NCI-H1436 (cell line): ENCODE data around the gene XRRA1.
"Not testable (repeated sequence)": the region's sequence is repeated elsewhere in the genome, so short reads cannot be mapped to it uniquely, and the experiment has no call there.

ENCODE experiments used
- DNase-seq: peaks from one replicate; lab custom pipeline; 2025; lab: John Stamatoyannopoulos, UW

XRRA1 gene

GRCh38 chr11:74948898-74949752 lies at the start of gene XRRA1, which contains the start of gene SPCS2:
TSS of gene XRRA1 (minus strand) at chr11:74949091. CDS start at chr11:74940878, 8,213 bp downstream.
TSS of gene SPCS2 (plus strand) at chr11:74949266. CDS start at chr11:74949286, 20 bp downstream.
- DNase-seq = peak; percentile 94

GRCh38 chr11:74992852-74993251 lies 44.0 kb upstream of the XRRA1 start:
- DNase-seq = no peak

GRCh38 chr11:74990941-74991340 lies 42.0 kb upstream of the XRRA1 start:
- DNase-seq = no peak

GRCh38 chr11:74990150-74990549 lies 41.3 kb upstream of the XRRA1 start:
- not testable (repeated sequence) for DNase-seq

- DNase-seq = no peak
Measured at GRCh38 chr11:74989260-74989638, 40.4 kb upstream of the XRRA1 start.

GRCh38 chr11:74988541-74989259 lies 39.8 kb upstream of the XRRA1 start, which contains the start of gene NEU3:
TSS of gene NEU3 (plus strand) at chr11:74988933. CDS start at chr11:74989061, 128 bp downstream.
- peak; percentile 77 for DNase-seq

- no peak for DNase-seq
Measured at GRCh38 chr11:74984730-74985129, 35.8 kb upstream of the XRRA1 start.

- no peak for DNase-seq
Measured at GRCh38 chr11:74984070-74984469, 35.2 kb upstream of the XRRA1 start.

- DNase-seq = no peak
Measured at GRCh38 chr11:74981888-74982287, 33.0 kb upstream of the XRRA1 start.

- DNase-seq = no peak
Measured at GRCh38 chr11:74980634-74981033, 31.7 kb upstream of the XRRA1 start.

GRCh38 chr11:74978041-74978440 lies 29.1 kb upstream of the XRRA1 start:
- no peak for DNase-seq

- no peak for DNase-seq
Measured at GRCh38 chr11:74971424-74971823, 22.5 kb upstream of the XRRA1 start.

GRCh38 chr11:74970852-74971395 lies 22.0 kb upstream of the XRRA1 start:
- DNase-seq = no peak

- no peak for DNase-seq
Measured at GRCh38 chr11:74966651-74967050, 17.8 kb upstream of the XRRA1 start.

GRCh38 chr11:74960128-74960527 lies 11.2 kb upstream of the XRRA1 start:
- not testable (repeated sequence) for DNase-seq

- no peak for DNase-seq
Measured at GRCh38 chr11:74957937-74958629, 9.2 kb upstream of the XRRA1 start.

- no peak for DNase-seq
Measured at GRCh38 chr11:74956397-74957015, 7.6 kb upstream of the XRRA1 start.

- no peak for DNase-seq
Measured at GRCh38 chr11:74954199-74954598, 5.3 kb upstream of the XRRA1 start.

- DNase-seq = no peak
Measured at GRCh38 chr11:74953451-74953850, 4.6 kb upstream of the XRRA1 start.

GRCh38 chr11:74952752-74953151 lies 3.9 kb upstream of the XRRA1 start:
- DNase-seq = no peak

- DNase-seq = no peak
Measured at GRCh38 chr11:74951226-74951625, 2.3 kb upstream of the XRRA1 start.
